HG03045 (cell line): ENCODE results near the gene F2.
A peak's percentile ranks its signal among the peaks of the same experiment; 100 is the strongest.
"Not testable (repeated sequence)": the region's sequence is repeated elsewhere in the genome, so short reads cannot be mapped to it uniquely, and the experiment has no call there.

Experiments
- ATAC-seq: cut with Tn5 transposase; IDR thresholded peaks from one replicate; pipeline ENCODE4 v1.9.1; 2021; ENCODE audit warnings: mild to moderate bottlenecking, moderate library complexity; ENCODE audit not compliant: unreplicated experiment

Gene F2

GRCh38 chr11:46682773-46683752 lies 36.0 kb upstream of the F2 start:
- ATAC-seq = no peak

- ATAC-seq = no peak
Observed at GRCh38 chr11:46684367-46684766, 34.6 kb upstream of the F2 start.

GRCh38 chr11:46686886-46687795 lies 31.9 kb upstream of the F2 start:
- no peak for ATAC-seq

- ATAC-seq = no peak
Observed at GRCh38 chr11:46690702-46691101, 28.3 kb upstream of the F2 start.

- ATAC-seq = no peak
Observed at GRCh38 chr11:46692450-46692849, 26.6 kb upstream of the F2 start.

GRCh38 chr11:46693597-46694012 lies 25.4 kb upstream of the F2 start:
- ATAC-seq = no peak

- no peak for ATAC-seq
Observed at GRCh38 chr11:46694072-46694471, 24.9 kb upstream of the F2 start.

- no peak for ATAC-seq
Observed at GRCh38 chr11:46694607-46695006, 24.4 kb upstream of the F2 start.

GRCh38 chr11:46695345-46696211 lies 23.4 kb upstream of the F2 start:
- ATAC-seq = no peak

GRCh38 chr11:46696212-46696558 lies 22.8 kb upstream of the F2 start:
- no peak for ATAC-seq

GRCh38 chr11:46697303-46697702 lies 21.7 kb upstream of the F2 start:
- no peak for ATAC-seq

- no peak for ATAC-seq
Observed at GRCh38 chr11:46697723-46698122, 21.3 kb upstream of the F2 start.

- ATAC-seq = no peak
Observed at GRCh38 chr11:46698597-46698996, 20.4 kb upstream of the F2 start.

- peak; percentile 87 for ATAC-seq
Observed at GRCh38 chr11:46700241-46701077, 18.6 kb upstream of the F2 start, which contains the start of the genes ARHGAP1 and ZNF408. ARHGAP1 (minus strand) TSS chr11:46700619; CDS start chr11:46696107, 4,512 bp downstream. ZNF408 (plus strand) TSS chr11:46701031; CDS start chr11:46701048, 17 bp downstream.

GRCh38 chr11:46701078-46701654 lies 17.8 kb upstream of the F2 start:
- no peak for ATAC-seq

- no peak for ATAC-seq
Observed at GRCh38 chr11:46705070-46705688, 13.8 kb upstream of the F2 start.

- ATAC-seq = no peak
Observed at GRCh38 chr11:46706886-46707285, 12.1 kb upstream of the F2 start.

- not testable (repeated sequence) for ATAC-seq
Observed at GRCh38 chr11:46709351-46709750, 9.7 kb upstream of the F2 start.

- ATAC-seq = no peak
Observed at GRCh38 chr11:46710821-46711269, 8.2 kb upstream of the F2 start.
